Measurements from ENCODE around the gene GPC4. TPM values are rescaled to one million over a fixed set of nuclear protein-coding genes. Genes with fewer than 3 reads are reported as not detected.

Gene GPC4
- total RNA-seq, 1 experiment from 2014 or later, result 1.2 TPM

- H3K4me3 ChIP-seq (ENCODE audit: low read depth, low read length), result no peak overlapping the region
- H3K36me3 Mint-ChIP-seq (ENCODE audit: insufficient read depth, unreplicated experiment), result no peaks in the 10 kb centered on the region
- H3K4me3 Mint-ChIP-seq (ENCODE audit: unreplicated experiment), result no peak overlapping the region
- POLR2A ChIA-PET, result no interaction called here
- no peaks in the 10 kb centered on the region for H3K27me3 Mint-ChIP-seq (ENCODE audit: insufficient read depth, unreplicated experiment)
- H3K4me1 Mint-ChIP-seq (ENCODE audit: low read depth, unreplicated experiment), result no peaks in the 10 kb centered on the region
- CTCF ChIA-PET, result no interaction called here
- DNase-seq, result no peak
- H3K4me1 ChIP-seq, result no peaks in the 10 kb centered on the region
- intact Hi-C loops (cut with micrococcal nuclease; ENCODE audit: unreplicated experiment), result no loop called here
- H3K27ac Mint-ChIP-seq (ENCODE audit: unreplicated experiment), result no peak overlapping the region
- no peaks in the 10 kb centered on the region for H3K9me3 ChIP-seq
- no peaks in the 10 kb centered on the region; the same call in 1 of the 2 replicates for H3K36me3 ChIP-seq (ENCODE audit: control insufficient read depth, insufficient read depth, low read length)
- no peak for TF ChIP-seq CTCF (IDR thresholded peaks at IDR 0.05; ENCODE audit: insufficient read depth in 1 of 2, low read depth in 1 of 2, low read length in 1 of 2, severe bottlenecking in 1 of 2, unreplicated experiment in 1 of 2)
- H3K27me3 ChIP-seq (replicated peaks; ENCODE audit: control insufficient read depth, insufficient read depth, low read length), result no peaks in the 10 kb centered on the region
- H3K9me3 Mint-ChIP-seq (ENCODE audit: unreplicated experiment), result no peaks in the 10 kb centered on the region
- no TSS peak for BruUV-seq (replicated peaks)
Observed at GRCh38 chrX:133434197-133434820, 19.0 kb upstream of the GPC4 start.

GRCh38 chrX:133419911-133420310, 4.6 kb upstream of the GPC4 start:
- no TSS peak for BruUV-seq (replicated peaks)
- H3K36me3 Mint-ChIP-seq (ENCODE audit: insufficient read depth, unreplicated experiment), result no peaks in the 10 kb centered on the region

GRCh38 chrX:133418588-133418987, 3.3 kb upstream of the GPC4 start:
- Mint-ChIP-seq H3K4me1 (ENCODE audit: low read depth, unreplicated experiment) (no peaks in the 10 kb centered on the region), H3K36me3 (ENCODE audit: insufficient read depth, unreplicated experiment) (no peaks in the 10 kb centered on the region), H3K27ac (ENCODE audit: unreplicated experiment) (no peak overlapping the region), H3K27me3 (ENCODE audit: insufficient read depth, unreplicated experiment) (peaks cover 18% of the 10 kb centered on the region), H3K4me3 (ENCODE audit: unreplicated experiment) (no peak overlapping the region), H3K9me3 (ENCODE audit: unreplicated experiment) (no peaks in the 10 kb centered on the region)
- intact Hi-C loops (cut with micrococcal nuclease; ENCODE audit: unreplicated experiment), result no loop called here
- no peaks in the 10 kb centered on the region for H3K36me3 ChIP-seq (ENCODE audit: control insufficient read depth, insufficient read depth, low read length)
- no peak for DNase-seq
- no peak for TF ChIP-seq CTCF (IDR thresholded peaks at IDR 0.05; ENCODE audit: insufficient read depth in 1 of 2, low read depth in 1 of 2, low read length in 1 of 2, severe bottlenecking in 1 of 2, unreplicated experiment in 1 of 2)
- H3K4me3 ChIP-seq (ENCODE audit: low read depth, low read length), result no peak overlapping the region
- ChIA-PET POLR2A (no interaction called here), CTCF (no interaction called here)
- no peaks in the 10 kb centered on the region; the same call in 1 of the 2 replicates for H3K27me3 ChIP-seq (replicated peaks; ENCODE audit: control insufficient read depth, insufficient read depth, low read length)
- H3K9me3 ChIP-seq, result no peaks in the 10 kb centered on the region
- BruUV-seq (replicated peaks), result no TSS peak
- H3K4me1 ChIP-seq, result no peaks in the 10 kb centered on the region

More at GRCh38 chrX:133419911-133420310, 4.6 kb upstream of the GPC4 start:
- no peaks in the 10 kb centered on the region for H3K36me3 ChIP-seq (ENCODE audit: control insufficient read depth, insufficient read depth, low read length)
- Mint-ChIP-seq H3K27ac (ENCODE audit: unreplicated experiment) (no peak overlapping the region), H3K9me3 (ENCODE audit: unreplicated experiment) (no peaks in the 10 kb centered on the region), H3K4me3 (ENCODE audit: unreplicated experiment) (no peak overlapping the region), H3K27me3 (ENCODE audit: insufficient read depth, unreplicated experiment) (peaks cover 12% of the 10 kb centered on the region), H3K4me1 (ENCODE audit: low read depth, unreplicated experiment) (no peaks in the 10 kb centered on the region)
- ChIA-PET CTCF (no interaction called here), POLR2A (no interaction called here)
- no peak overlapping the region for H3K4me3 ChIP-seq (ENCODE audit: low read depth, low read length)
- no peaks in the 10 kb centered on the region for H3K9me3 ChIP-seq
- H3K27me3 ChIP-seq (replicated peaks; ENCODE audit: control insufficient read depth, insufficient read depth, low read length), result no peaks in the 10 kb centered on the region; the same call in 1 of the 2 replicates
- no peak for TF ChIP-seq CTCF (IDR thresholded peaks at IDR 0.05; ENCODE audit: insufficient read depth in 1 of 2, low read depth in 1 of 2, low read length in 1 of 2, severe bottlenecking in 1 of 2, unreplicated experiment in 1 of 2)
- H3K4me1 ChIP-seq, result no peaks in the 10 kb centered on the region
- intact Hi-C loops (cut with micrococcal nuclease; ENCODE audit: unreplicated experiment), result no loop called here
- no peak for DNase-seq
